HepG2 (cell line): Measurements from ENCODE around the gene TBX6. TPM values are rescaled to one million over a fixed set of nuclear protein-coding genes. Genes with fewer than 3 reads are reported as not detected.

Experiments
- ELF4 ChIP-seq: sonication (generic); formaldehyde crosslinking; IDR thresholded peaks from 2 replicates; pipeline ENCODE4 v1.5.0; 2020; ENCODE audit warnings: missing genetic modification reagents, mild to moderate bottlenecking, moderate library complexity, borderline replicate concordance
- HMG20A ChIP-seq: IDR thresholded peaks from 2 replicates; pipeline ENCODE4 v1.6.1; 2016; ENCODE audit warnings: borderline replicate concordance
- MTA3 ChIP-seq: sonication (generic); formaldehyde crosslinking; IDR thresholded peaks from 2 replicates; pipeline ENCODE4 v1.4.0; 2020; ENCODE audit warnings: missing genetic modification reagents
- POLR2AphosphoS5 ChIP-seq: IDR thresholded peaks from 2 replicates; pipeline ENCODE4 v1.6.1; 2012; ENCODE audit warnings: low read depth, low read length
- RARG ChIP-seq: sonication (generic); formaldehyde crosslinking; IDR thresholded peaks from 2 replicates; pipeline ENCODE4 v1.4.0; 2020; ENCODE audit warnings: low read depth, mild to moderate bottlenecking, missing genetic modification reagents
- SKI ChIP-seq: fragments of 450-650 bp; IDR thresholded peaks from one replicate; pipeline ENCODE4 v1.6.1; 2018; ENCODE audit warnings: mild to moderate bottlenecking; ENCODE audit not compliant: partially characterized antibody
- SNAI1 ChIP-seq: sonication (generic); formaldehyde crosslinking; IDR thresholded peaks from 2 replicates; pipeline ENCODE4 v1.5.0; 2020; ENCODE audit warnings: mild to moderate bottlenecking, missing genetic modification reagents, borderline replicate concordance
- SOX6 ChIP-seq, 2 experiments: fragments of 450-650 bp in 1 of 2; sonication (generic) in 1 of 2; formaldehyde crosslinking in 1 of 2; IDR thresholded peaks; 2 replicates each; pipeline versions ENCODE4 v1.4.0 to v1.6.1; 2017 to 2020; ENCODE audit warnings: antibody characterized with exemption in 1 of 2, mild to moderate bottlenecking in 1 of 2, missing genetic modification reagents in 1 of 2
- TMF1 ChIP-seq: sonication (generic); formaldehyde crosslinking; IDR thresholded peaks from 2 replicates; pipeline ENCODE4 v1.8.1; 2022; ENCODE audit warnings: low read depth, missing genetic modification reagents
- ZFP1 ChIP-seq: IDR thresholded peaks from 2 replicates; pipeline ENCODE4 v1.6.1; 2016
- ZNF33A ChIP-seq: sonication (generic); formaldehyde crosslinking; IDR thresholded peaks from 2 replicates; pipeline ENCODE4 v1.5.1; 2020; ENCODE audit warnings: missing genetic modification reagents, mild to moderate bottlenecking, moderate library complexity, borderline replicate concordance
- ZNF546 ChIP-seq: sonication (generic); formaldehyde crosslinking; conservative IDR thresholded peaks from 2 replicates; pipeline ENCODE4 v1.8.1; 2023; ENCODE audit warnings: mild to moderate bottlenecking, missing genetic modification reagents
- ZNF749 ChIP-seq: sonication (generic); formaldehyde crosslinking; IDR thresholded peaks from 2 replicates; pipeline ENCODE4 v1.8.0; 2022; ENCODE audit warnings: mild to moderate bottlenecking, missing genetic modification reagents, moderate library complexity, borderline replicate concordance
- ZNF83 ChIP-seq: sonication (generic); formaldehyde crosslinking; IDR thresholded peaks from 2 replicates; pipeline ENCODE4 v1.4.0; 2020; ENCODE audit warnings: missing genetic modification reagents, mild to moderate bottlenecking, borderline replicate concordance
- polyA plus RNA-seq, 8 experiments: library from polyadenylated mRNA; depleted of rRNA in 3 of 8; stranded (reverse) in 7 of 8; unstranded in 1 of 8; fragments of >200 nt; fragmentation: Illumina TruSeq in 4 of 8; extraction: Trizol in 4 of 8; gene quantifications; 2 replicates each; pipeline versions ENCODE4 v1.2.1 to v1.2.3, GENCODE V29; 2011 to 2016; ENCODE audit warnings: low read depth in 4 of 8, missing spikeins in 1 of 8, mixed read lengths in 1 of 8; ENCODE audit not compliant: insufficient read depth in 1 of 8
- total RNA-seq, 5 experiments: library from RNA; depleted of rRNA; stranded (reverse); fragments of >200 nt; fragmentation: Illumina TruSeq; extraction: Trizol; gene quantifications; 2 replicates each; pipeline ENCODE4 v1.2.3, GENCODE V29; 2016; ENCODE audit warnings: low read depth in 1 of 5
- TF ChIP-seq, protein P1 (sequence below): sonication (generic); formaldehyde crosslinking; IDR thresholded peaks from 2 replicates; pipeline ENCODE4 v1.8.1; 2023; ENCODE audit warnings: missing genetic modification reagents, inconsistent platforms, borderline replicate concordance
- TF ChIP-seq, protein P2 (sequence below): sonication (generic); formaldehyde crosslinking; IDR thresholded peaks from 2 replicates; pipeline ENCODE4 v1.4.0; 2020; ENCODE audit warnings: missing genetic modification reagents, borderline replicate concordance
- TF ChIP-seq, protein P3 (sequence below): sonication (generic); formaldehyde crosslinking; IDR thresholded peaks from 2 replicates; pipeline ENCODE4 v1.4.0; 2020; ENCODE audit warnings: mild to moderate bottlenecking, missing genetic modification reagents
- TF ChIP-seq, protein P4 (sequence below): fragments of 450-650 bp; IDR thresholded peaks from 2 replicates; pipeline ENCODE4 v1.6.1; 2017
- TF ChIP-seq, protein P5 (sequence below): sonication (generic); formaldehyde crosslinking; IDR thresholded peaks from 2 replicates; pipeline ENCODE4 v1.5.0; 2020; ENCODE audit warnings: mild to moderate bottlenecking, missing genetic modification reagents, borderline replicate concordance

TBX6 gene
- total and polyA plus RNA-seq, 2 of the 13 experiments (the other 11 are each of a cell fraction or from before 2014, with no cell fraction given) = 0.24 to 0.42 TPM

DNA sequence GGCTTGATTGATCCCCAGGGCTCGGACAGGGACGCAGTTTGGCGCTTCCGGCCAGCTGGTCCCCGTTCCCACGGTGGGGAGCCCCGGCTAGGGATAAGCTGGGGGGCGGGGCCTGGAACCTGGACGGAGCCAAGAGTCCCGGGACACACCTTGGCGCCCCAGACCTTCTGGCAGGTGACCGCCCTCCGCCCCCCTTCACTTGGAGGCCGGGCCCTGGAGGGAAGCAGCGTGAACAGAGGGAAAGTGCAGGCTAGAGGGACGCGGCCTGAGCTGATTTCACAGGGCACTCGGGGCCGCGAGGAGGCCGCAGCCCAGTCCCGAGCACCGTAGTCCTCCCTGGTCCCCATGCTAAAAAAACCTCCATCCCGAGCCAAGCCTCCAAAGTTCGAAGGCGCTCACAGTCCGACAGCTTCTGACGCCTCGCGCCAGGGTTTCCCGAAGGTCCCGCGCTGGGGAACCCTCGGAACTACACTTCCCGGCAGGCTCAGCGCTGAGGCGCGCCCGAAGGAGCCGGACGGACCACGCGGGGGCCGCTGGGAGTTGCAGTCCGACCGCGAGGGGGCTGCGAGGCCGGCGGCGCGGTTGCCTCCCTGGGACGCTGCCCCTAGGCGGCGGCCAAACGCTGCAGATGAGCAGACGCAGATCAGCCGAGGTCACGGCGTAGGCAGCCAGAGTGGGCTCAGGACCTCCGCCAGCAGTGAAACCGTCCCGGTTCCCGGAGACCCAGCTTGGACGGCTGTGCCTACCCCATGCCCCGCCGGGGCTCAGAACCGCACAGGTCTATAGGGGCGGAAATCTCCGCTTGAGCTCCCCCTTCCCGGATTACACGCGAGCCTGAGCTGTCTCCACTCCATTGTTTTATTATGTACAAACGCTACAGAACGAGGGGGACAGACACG lies at the start of gene TBX6 (continued):
- TF ChIP-seq SOX6 (IDR thresholded peaks at IDR 0.05) (no peak), SOX6 (CRISPR knock-in tag; IDR thresholded peaks at IDR 0.05) (no peak), TMF1 (CRISPR knock-in tag) (no peak; the same call in 1 of the 2 replicates), ZNF83 (CRISPR knock-in tag) (no peak), ZNF33A (no peak), ZFP1 (no peak), ZNF546 (CRISPR knock-in tag) (0 out of 2 replicates have a peak, but pooled peaks have one; percentile 16), MTA3 (CRISPR knock-in tag) (no peak), HMG20A (CRISPR knock-in tag) (no peak), ZNF749 (CRISPR knock-in tag) (no peak), ELF4 (no peak), RARG (CRISPR knock-in tag) (0 out of 2 replicates have a peak, but pooled peaks have one; percentile 17), SNAI1 (0 out of 2 replicates have a peak, but pooled peaks have one; percentile 20), POLR2AphosphoS5 (peak; percentile 67), SKI (peak; percentile 46)
- TF ChIP-seq, protein P1, sequence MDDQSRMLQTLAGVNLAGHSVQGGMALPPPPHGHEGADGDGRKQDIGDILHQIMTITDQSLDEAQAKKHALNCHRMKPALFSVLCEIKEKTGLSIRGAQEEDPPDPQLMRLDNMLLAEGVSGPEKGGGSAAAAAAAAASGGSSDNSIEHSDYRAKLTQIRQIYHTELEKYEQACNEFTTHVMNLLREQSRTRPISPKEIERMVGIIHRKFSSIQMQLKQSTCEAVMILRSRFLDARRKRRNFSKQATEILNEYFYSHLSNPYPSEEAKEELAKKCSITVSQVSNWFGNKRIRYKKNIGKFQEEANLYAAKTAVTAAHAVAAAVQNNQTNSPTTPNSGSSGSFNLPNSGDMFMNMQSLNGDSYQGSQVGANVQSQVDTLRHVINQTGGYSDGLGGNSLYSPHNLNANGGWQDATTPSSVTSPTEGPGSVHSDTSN (CRISPR knock-in tag) = no peak
- TF ChIP-seq, protein P2, sequence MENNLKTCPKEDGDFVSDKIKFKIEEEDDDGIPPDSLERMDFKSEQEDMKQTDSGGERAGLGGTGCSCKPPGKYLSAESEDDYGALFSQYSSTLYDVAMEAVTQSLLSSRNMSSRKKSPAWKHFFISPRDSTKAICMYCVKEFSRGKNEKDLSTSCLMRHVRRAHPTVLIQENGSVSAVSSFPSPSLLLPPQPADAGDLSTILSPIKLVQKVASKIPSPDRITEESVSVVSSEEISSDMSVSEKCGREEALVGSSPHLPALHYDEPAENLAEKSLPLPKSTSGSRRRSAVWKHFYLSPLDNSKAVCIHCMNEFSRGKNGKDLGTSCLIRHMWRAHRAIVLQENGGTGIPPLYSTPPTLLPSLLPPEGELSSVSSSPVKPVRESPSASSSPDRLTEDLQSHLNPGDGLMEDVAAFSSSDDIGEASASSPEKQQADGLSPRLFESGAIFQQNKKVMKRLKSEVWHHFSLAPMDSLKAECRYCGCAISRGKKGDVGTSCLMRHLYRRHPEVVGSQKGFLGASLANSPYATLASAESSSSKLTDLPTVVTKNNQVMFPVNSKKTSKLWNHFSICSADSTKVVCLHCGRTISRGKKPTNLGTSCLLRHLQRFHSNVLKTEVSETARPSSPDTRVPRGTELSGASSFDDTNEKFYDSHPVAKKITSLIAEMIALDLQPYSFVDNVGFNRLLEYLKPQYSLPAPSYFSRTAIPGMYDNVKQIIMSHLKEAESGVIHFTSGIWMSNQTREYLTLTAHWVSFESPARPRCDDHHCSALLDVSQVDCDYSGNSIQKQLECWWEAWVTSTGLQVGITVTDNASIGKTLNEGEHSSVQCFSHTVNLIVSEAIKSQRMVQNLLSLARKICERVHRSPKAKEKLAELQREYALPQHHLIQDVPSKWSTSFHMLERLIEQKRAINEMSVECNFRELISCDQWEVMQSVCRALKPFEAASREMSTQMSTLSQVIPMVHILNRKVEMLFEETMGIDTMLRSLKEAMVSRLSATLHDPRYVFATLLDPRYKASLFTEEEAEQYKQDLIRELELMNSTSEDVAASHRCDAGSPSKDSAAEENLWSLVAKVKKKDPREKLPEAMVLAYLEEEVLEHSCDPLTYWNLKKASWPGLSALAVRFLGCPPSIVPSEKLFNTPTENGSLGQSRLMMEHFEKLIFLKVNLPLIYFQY (CRISPR knock-in tag) = no peak; the same call in 1 of the 2 replicates
- TF ChIP-seq, protein P3, sequence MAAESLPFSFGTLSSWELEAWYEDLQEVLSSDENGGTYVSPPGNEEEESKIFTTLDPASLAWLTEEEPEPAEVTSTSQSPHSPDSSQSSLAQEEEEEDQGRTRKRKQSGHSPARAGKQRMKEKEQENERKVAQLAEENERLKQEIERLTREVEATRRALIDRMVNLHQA (CRISPR knock-in tag) = no peak
- TF ChIP-seq, protein P4, sequence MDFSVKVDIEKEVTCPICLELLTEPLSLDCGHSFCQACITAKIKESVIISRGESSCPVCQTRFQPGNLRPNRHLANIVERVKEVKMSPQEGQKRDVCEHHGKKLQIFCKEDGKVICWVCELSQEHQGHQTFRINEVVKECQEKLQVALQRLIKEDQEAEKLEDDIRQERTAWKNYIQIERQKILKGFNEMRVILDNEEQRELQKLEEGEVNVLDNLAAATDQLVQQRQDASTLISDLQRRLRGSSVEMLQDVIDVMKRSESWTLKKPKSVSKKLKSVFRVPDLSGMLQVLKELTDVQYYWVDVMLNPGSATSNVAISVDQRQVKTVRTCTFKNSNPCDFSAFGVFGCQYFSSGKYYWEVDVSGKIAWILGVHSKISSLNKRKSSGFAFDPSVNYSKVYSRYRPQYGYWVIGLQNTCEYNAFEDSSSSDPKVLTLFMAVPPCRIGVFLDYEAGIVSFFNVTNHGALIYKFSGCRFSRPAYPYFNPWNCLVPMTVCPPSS = no peak
- TF ChIP-seq, protein P5, sequence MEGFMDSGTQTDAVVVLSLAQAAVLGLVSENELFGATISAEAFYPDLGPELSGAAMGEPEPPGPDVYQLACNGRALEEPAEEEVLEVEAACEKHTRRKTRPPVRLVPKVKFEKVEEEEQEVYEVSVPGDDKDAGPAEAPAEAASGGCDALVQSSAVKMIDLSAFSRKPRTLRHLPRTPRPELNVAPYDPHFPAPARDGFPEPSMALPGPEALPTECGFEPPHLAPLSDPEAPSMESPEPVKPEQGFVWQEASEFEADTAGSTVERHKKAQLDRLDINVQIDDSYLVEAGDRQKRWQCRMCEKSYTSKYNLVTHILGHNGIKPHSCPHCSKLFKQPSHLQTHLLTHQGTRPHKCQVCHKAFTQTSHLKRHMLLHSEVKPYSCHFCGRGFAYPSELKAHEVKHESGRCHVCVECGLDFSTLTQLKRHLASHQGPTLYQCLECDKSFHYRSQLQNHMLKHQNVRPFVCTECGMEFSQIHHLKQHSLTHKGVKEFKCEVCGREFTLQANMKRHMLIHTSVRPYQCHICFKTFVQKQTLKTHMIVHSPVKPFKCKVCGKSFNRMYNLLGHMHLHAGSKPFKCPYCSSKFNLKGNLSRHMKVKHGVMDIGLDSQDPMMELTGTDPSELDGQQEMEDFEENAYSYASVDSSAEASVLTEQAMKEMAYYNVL (CRISPR knock-in tag) = no peak; the same call in 1 of the 2 replicates
